SW480 (cell line): Measurements from ENCODE around the gene KRT1.

Experiments
- DNase-seq: peaks from one replicate; pipeline ENCODE4 v3.0.0-alpha.2; 2016; ENCODE audit warnings: low spot score

The KRT1 gene

DNA sequence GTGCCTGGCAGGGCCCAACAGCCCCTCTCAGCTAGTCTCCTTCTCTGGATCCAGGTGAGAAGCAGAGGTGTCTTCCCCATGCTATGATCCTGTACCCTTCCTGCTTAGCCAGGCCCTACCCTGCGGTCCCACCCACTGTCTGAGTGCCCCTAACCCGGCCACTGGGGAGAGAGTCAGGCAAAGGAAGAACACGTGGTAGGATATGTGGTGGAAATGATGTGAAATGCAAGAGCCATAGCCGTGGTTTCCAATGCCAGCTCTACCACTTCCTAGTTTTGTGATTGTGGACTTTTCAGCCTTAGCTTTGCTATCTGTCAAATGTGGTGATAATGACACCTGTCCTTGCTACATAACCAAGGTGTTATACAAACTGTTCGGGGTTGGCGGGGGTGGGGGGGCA lies 44.0 kb downstream of the KRT1 start:
- DNase-seq = no peak

DNA sequence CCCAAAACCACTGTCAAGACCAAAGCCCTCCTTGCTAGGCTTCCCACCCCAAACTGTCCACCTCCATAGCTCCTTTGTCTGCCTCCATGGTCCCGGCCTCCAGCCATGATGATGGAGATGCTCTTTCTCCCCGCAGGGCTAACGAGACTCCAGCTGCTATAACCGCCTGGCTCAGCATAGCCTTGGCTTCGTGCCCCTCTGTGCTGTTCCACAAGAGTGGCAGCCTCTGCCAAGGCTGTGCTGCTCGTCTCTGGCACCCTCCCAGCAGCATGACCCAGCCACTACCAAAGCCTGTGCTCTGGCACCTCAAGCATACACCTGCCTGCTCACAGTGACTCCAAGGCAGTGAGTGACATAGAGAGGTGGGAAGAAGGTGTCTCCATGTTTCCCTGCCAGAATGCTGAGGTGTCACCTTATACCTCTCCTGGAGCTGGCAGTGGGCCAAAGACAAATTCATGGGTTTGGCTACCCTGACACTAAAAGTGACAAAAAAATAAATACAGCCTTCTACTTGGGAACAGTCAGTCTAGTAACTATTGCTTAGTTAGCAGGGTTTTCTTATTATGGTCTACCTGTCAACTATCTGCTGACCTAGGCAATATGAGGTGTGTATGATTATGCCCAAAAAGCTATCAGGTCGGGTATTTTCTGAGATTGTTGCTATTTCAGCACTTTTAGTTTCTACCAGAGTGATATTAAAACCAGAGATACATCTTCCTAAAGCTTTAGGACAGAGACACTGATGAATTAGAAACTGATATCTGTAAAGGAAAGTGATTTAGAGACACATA lies 45.7 kb downstream of the KRT1 start:
- DNase-seq = no peak

DNA sequence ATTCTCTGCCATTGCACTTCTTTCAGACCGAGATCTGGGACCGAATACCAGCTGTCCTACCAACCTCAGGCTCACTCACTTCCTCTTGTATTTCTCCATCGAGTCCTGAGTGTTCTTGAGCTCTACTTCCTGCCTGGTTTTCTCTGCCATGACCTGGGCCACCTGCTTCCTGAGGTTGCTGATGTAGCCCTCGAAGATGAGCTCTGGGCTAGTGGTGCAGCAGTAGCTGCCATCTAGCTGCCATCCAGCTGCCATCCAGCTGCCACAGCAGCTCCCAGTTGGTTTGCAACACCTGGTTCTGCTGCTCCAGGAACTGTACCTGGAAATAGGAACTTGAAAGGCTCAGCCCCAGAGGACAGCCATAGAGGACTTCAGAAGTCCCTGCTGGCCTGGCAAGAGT lies 46.8 kb downstream of the KRT1 start:
- DNase-seq = no peak

DNA sequence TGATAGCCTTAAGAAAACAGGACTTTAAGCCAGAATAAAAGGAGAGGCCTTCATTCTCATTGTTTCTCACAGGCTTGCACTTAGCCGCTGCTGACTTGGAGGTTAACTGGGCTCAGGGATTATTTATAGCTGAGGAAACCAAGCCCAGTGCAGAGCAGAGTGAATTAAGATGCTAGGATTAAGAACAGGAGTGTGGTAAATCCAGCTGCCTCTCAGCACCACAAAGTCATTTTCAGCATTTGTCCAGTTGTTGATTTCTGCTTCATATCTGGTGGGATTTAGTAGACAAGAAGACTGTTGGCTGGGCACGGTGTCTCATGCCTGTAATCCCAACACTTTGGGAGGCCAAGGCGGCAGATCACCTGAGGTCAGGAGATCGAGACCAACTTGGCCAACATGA lies 47.6 kb downstream of the KRT1 start:
- DNase-seq = no peak

DNA sequence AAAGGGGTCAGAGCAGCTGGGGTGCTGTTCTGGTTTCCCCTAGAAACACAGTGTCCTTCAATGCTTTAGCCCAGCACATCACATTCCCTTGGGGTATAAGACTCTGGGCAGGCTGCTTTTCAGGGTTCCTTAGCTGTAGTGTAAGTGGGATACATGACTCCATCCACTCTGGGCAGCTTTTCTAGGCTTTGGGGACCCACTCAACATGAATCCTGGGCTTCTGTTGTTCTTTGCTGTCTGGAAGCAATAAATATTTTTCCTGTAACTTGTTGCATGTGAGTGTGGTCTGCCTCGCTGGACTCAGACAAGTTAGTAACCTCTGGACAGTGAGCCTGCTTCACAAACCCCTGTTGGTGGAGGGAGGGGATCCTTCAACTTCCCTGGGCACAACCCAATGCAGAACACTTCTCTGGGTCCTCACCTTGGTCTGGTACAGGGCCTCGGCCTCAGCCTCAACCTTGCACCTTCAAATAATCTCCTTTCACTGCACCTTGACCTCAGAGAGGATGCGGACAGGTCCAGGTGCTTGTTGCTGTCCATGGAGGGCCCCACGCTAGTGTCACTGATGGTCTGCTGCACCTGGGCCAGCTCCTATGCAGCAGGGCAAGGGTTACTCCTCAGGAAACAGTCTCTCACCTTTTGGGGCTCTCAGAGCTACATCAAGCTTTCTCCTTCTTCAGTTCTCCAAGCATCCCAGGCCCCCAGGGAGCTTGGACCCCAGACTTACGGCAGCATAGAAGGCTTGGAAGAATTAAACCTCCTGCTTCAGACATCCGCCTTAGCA lies 48.3 kb downstream of the KRT1 start:
- no peak for DNase-seq

DNA sequence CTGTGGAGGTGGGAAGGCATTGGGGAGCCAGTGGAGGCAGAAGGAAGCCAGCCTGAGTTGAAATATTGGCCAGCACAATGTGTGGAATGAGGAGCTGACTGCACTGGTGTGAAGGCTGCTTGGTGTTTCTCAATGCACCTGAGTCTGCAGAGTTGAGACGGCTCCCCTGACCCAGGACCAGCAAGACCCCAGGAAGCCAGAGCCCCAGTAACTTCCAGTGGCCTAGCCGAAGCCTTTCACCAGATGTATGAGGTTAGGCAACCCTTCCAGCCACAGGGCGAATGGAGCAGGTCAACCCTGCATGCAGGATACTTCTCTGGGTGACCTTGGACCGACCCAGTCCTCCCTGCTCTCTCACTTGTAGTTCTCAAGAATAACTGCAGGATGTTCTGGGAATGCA lies 48.9 kb downstream of the KRT1 start:
- no peak for DNase-seq

DNA sequence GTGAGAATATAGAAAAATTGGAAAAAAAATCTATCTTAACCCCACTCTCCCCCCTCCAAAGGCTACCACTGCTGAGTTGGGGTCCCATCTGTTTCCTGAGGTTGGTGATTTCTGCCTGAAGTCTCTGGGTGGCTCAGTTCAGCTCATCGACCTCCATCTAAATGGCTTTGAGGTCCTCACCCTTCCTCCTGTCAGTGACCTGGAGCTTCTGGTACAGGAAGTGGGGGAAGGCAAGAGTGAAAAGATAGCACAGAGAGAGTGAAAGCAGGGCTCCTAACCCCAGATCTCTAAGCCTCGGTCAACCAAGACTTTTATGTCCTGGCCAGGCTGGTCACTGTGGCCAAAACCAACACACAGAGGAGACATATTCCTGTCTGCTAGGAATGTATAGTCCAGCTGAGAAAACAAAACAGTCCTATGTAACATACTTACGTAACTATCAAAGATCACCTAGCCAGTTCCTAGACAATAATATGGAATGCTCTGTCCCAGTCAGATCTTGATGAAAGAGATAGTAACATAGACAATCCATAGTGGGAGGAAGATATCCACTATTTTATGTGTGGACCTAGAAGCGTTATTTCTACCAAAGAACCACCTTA lies 49.5 kb downstream of the KRT1 start:
- no peak for DNase-seq

DNA sequence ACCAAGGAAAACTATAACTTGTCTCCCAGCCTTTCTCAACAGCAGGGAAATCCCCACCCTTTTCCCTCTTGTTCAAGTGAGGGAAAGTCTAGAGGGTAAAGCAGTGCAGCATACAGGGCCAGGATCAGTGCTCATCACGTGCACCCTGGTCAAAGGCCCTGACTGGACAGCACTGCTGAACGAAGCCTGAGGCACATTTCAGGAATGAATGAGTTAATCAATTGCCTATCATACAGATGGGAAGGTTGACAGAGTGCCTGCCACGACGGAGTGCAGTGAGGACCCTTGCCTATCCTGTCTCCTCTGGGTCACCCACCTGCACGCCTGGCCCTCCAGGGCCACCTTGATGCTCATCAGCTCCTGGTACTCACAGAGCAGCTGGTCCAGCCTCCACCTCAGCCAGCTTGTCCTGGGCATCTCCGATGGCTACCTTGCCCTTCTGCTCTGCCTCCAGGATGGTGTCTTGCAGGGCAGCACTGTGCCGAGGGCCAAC lies 50.2 kb downstream of the KRT1 start:
- DNase-seq = no peak

DNA sequence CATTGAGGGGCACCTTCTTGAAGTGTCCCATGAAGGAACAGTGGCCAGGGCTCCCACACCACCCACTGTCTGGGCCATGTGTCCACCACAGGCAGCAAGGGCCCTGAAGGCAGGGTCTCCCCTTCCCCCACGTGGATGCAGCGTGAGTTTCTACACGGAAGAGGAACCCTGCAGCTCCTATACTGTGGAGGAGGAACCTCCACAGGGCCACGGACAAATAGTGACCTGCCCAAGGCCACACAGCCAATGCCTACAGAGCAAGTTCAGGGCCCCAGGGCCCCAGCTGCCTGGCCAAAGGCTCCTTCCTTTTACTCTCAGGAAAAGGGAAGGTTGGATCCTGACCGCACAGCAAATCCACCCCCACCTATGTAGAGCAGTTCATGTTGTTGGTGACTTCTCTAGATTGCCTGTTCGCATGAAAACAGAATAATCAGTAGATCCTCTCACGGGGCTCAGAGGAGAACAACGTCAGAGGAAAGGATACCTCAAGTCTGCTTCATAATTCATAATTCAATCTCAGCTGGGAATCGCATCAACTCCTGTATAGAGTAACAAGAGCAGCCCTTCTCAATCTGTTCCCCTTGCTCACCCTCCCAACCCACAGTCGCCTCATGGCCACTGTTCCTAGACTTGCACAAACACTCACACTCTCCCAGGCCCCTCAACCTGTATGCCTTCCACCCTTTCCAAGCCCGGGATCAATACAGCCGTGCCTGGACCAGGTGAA lies 50.8 kb downstream of the KRT1 start:
- DNase-seq = no peak

DNA sequence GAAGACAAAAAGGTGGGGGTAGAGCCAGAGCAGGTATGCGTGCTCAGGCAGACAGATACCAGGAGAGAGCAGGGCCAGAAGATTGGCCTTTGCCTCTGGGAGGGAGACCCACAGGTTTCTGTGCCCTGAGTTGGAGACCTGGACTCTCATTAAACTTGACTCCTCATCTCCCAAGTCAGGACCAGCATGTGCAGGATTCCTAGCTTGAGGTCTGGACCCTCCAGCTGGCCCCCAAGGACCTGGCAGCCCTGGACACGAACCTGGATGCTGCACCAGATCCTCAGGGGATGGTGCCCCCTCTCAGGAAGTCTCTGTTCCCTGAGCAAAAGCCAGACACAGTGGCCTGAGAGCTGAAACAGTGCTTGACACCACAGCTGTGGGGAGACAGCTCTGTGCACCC lies 51.4 kb downstream of the KRT1 start:
- DNase-seq = no peak

DNA sequence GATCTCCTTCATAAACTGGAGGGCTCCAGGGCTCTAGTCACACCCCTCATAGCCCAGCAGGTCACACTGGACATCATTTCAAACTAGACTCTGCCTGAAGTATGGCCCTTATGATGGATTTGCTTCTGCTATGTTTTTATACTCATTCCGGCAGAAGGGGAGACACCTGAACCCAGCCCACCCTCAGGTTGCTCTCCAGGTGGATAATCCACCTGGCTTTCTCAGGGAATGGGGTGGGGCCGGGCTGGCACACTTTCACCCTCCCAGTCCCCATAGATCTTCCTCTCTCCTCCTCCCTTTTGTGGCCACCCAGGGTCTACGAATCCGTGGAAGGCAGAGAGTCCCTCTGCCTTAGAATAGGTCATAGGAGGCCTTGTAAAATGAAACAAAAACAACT lies 52.1 kb downstream of the KRT1 start:
- DNase-seq = no peak

DNA sequence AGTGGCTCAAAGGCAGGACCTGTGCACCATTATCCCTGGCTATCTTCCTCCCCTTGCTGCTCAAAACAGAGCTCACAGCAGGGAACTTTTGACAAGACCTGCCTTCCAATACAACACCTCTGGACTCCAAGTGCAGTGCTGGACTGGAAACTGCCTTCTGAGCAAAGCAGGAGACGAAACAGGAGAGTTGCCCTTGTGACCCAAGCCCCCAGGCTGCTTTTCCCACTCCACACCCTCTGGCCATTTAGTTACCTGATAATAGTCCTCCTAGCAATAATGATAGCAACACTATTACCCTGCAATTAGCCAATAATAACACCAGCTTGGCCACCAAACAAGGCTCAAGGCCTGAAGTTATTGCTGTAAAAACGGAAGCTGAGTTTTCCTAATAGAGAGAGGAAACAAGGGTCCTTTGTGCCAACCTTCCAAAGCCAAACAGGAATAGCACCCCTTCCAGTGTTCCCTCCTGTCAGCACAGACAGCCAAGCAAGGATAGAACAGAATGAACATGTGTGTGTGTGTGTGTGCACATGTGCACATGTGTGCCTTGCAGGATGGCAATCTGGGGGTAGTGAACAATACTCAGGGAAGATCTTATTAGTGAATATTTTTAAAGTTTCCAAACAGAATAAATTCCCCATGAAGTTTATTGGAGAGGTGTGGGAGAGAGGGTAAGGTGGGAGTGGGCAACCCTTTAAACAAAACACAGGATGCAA lies 52.7 kb downstream of the KRT1 start:
- no peak for DNase-seq
